Left lung (tissue), 10 donors: ENCODE measurements around the gene HOXA6. TPM values are rescaled to one million over a fixed set of nuclear protein-coding genes. Genes with fewer than 3 reads are reported as not detected.
A peak's percentile ranks its signal among the peaks of the same experiment; 100 is the strongest.

Experiments used
- ATAC-seq: fragments of 200-7000 bp; cut with Tn5 transposase; one replicate; pipeline ENCODE4 v1.9.1; 2020; ENCODE audit warnings: moderate library complexity
- DNase-seq, 4 donors: peaks; one replicate each; pipeline ENCODE4 v3.0.0-alpha.2; 2013 to 2020
- H3K27ac ChIP-seq, 2 donors: fragments of 200-600 bp; sonication (generic) in 1 of 2; one replicate each; pipeline versions ENCODE4 v1.5.0 to v1.8.0; 2020 to 2021
- H3K27me3 ChIP-seq, 2 donors: fragments of 200-600 bp; sonication (generic) in 1 of 2; one replicate each; pipeline versions ENCODE4 v1.5.0 to v1.8.0; 2020 to 2021
- H3K36me3 ChIP-seq, 2 donors: fragments of 200-600 bp; sonication (generic) in 1 of 2; one replicate each; pipeline versions ENCODE4 v1.5.0 to v1.8.0; 2020 to 2021
- H3K4me1 ChIP-seq, 2 donors: fragments of 200-600 bp; one replicate each; pipeline ENCODE4 v1.8.0; 2021
- H3K4me3 ChIP-seq, 2 donors: fragments of 200-600 bp; sonication (generic) in 1 of 2; one replicate each; pipeline versions ENCODE4 v1.5.0 to v1.8.0; 2020 to 2021; ENCODE audit warnings: mild to moderate bottlenecking in 1 of 2
- H3K9me3 ChIP-seq, 2 donors: fragments of 200-600 bp; sonication (generic) in 1 of 2; one replicate each; pipeline versions ENCODE4 v1.5.0 to v1.8.0; 2020 to 2021
- intact Hi-C, 2 donors: fragments of 100-400 bp; cut with DNase I; formaldehyde crosslinking; loops; one replicate each; pipeline versions ENCODE4 v1.11.2 to v1.14.2; 2022
- polyA plus RNA-seq, 6 donors: library from polyadenylated mRNA; unstranded; fragments of 120-200 nt; gene quantifications; one replicate each; pipeline ENCODE4 v1.2.1, GENCODE V29; 2013; ENCODE audit not compliant: insufficient read length in 6 of 6
- total RNA-seq, 2 donors: library from RNA; stranded (reverse); fragmentation: NEBNext Ultra II Directional; extraction: Animal tissue kit (Norgen Biotek cat#: 25700); gene quantifications; one replicate each; pipeline ENCODE4 v1.2.1, GENCODE V29; 2021
- TF ChIP-seq, protein P1 (sequence below), 2 donors: fragments of 200-600 bp; sonication (generic) in 1 of 2; IDR thresholded peaks; one replicate each; pipeline versions ENCODE4 v1.5.0 to v1.8.0; 2021; ENCODE audit warnings: antibody characterized with exemption in 2 of 2
- donor health status: DM: no; HTN: yes; CAD: no.
- donor health status: DM: no; HTN: no; CAD: no.

The HOXA6 gene
- total and polyA plus RNA-seq, 8 donors, result 3.5 to 16.2 (median 14.2) TPM

DNA sequence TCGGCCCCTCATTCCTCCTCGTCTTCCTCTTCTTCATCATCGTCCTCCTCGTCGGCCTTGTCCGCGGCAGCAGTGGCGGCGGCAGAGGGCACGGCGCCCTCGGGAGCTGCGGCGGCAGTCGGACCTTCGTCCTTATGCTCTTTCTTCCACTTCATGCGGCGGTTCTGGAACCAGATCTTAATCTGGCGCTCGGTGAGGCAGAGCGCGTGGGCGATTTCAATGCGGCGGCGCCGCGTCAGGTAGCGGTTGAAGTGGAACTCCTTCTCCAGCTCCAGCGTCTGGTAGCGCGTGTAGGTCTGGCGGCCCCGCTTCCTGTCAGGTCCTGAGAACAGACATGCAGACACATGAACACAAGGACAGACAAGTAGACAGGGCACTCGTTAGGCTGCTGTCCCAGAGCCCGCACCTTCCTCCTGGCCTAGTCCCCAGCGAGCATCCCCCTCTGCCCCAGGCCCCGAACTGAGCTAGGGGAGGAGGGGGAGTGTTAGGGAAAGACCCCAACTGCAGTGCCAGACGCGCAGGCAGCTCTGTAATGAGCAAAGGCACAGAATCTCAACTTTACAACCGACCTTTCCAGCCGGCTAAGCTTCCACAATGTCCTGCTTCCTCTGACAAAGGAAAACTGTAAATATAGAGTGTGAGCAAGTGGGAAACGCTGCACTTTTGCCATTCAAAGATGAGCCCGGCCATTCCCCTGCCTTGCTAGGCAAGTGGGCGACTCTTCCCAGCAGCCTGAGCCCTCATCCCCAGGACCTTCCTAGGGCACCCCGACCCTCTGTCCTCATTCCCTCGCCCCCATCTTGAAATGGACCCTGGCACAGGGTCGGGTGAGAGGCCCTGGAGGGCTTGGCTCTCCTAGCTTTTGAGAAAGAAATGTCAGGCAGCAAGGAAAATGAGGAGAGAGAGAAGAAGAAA, 7.6 kb upstream of the HOXA6 start:
- intact Hi-C loops, result no loop called here
- no peak for ATAC-seq

DNA sequence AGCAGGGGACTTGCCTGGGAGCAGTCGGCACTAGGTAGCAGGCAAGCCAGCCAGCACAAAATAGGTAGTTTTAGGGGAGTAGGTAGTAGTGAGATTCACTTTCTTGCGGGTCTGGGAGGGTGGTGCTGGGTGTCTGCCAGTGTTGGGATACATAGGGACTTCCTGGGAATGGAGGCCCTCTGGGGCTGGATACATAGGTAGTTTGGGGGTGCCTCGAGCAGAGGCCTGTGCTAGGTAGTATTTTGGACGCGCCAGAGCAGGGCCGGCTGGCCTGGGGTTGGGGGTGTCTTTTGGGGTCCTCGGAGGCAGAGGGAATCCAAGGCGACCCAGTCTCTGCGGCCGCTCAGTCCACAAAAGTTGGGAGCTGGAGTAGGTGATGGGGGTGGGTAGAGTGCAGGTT, 6.8 kb upstream of the HOXA6 start:
- H3K27me3 ChIP-seq, result peaks cover 92 to 100% of the 10 kb centered on the region in 2 donors
- no peak for ATAC-seq
- H3K9me3 ChIP-seq, result no peaks in the 10 kb centered on the region
- intact Hi-C loops, result no loop called here
- no peaks in the 10 kb centered on the region for H3K36me3 ChIP-seq
- H3K27ac ChIP-seq, result no peak overlapping the region
- peak in 2 of 4 donors; percentile 25 to 61 for DNase-seq
- TF ChIP-seq, protein P1, sequence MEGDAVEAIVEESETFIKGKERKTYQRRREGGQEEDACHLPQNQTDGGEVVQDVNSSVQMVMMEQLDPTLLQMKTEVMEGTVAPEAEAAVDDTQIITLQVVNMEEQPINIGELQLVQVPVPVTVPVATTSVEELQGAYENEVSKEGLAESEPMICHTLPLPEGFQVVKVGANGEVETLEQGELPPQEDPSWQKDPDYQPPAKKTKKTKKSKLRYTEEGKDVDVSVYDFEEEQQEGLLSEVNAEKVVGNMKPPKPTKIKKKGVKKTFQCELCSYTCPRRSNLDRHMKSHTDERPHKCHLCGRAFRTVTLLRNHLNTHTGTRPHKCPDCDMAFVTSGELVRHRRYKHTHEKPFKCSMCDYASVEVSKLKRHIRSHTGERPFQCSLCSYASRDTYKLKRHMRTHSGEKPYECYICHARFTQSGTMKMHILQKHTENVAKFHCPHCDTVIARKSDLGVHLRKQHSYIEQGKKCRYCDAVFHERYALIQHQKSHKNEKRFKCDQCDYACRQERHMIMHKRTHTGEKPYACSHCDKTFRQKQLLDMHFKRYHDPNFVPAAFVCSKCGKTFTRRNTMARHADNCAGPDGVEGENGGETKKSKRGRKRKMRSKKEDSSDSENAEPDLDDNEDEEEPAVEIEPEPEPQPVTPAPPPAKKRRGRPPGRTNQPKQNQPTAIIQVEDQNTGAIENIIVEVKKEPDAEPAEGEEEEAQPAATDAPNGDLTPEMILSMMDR (IDR thresholded peaks at IDR 0.05), result no peak
- H3K4me3 ChIP-seq, result no peak overlapping the region
- H3K4me1 ChIP-seq, result peaks cover 0 to 35% of the 10 kb centered on the region in 2 donors

More for the DNA sequence above, 7.6 kb upstream of the HOXA6 start:
- Histone ChIP-seq H3K4me3 (peak overlapping the region; percentile 46 to 52), H3K27ac (peak overlapping the region; percentile 58 to 75), H3K36me3 (no peaks in the 10 kb centered on the region), H3K9me3 (no peaks in the 10 kb centered on the region), H3K27me3 (peaks cover 93 to 100% of the 10 kb centered on the region in 2 donors), H3K4me1 (peaks cover under 1 to 35% of the 10 kb centered on the region in 2 donors)
- TF ChIP-seq, protein P1 (IDR thresholded peaks at IDR 0.05), result no peak
- peak in 2 of 4 donors; percentile 29 to 65 for DNase-seq

DNA sequence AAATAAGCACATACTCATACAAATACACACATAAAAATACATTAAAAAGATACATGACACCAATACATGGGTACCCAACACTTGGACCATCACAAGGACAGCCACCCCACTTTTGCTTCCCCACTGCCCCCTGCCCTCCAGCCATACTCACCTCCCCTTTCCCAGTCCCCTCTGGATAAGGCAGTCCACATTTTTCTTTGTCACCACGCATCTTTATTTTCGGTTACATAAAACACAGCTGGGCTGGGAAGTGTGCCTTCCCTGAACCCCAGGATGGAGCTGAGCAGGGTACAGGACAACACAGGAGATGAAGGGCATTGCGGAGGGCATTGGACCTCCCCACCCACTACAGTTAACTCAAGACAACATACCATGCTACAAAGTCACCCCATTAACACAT, 6.0 kb upstream of the HOXA6 start:
- ATAC-seq (no peak), DNase-seq (peak in 1 of 4 donors; percentile 3)
- Histone ChIP-seq H3K9me3 (no peaks in the 10 kb centered on the region), H3K4me3 (no peak overlapping the region), H3K27me3 (peaks cover 86 to 100% of the 10 kb centered on the region in 2 donors), H3K36me3 (no peaks in the 10 kb centered on the region), H3K4me1 (peaks cover 0 to 43% of the 10 kb centered on the region in 2 donors), H3K27ac (no peak overlapping the region)
- intact Hi-C loops, result no loop called here
- TF ChIP-seq, protein P1 (IDR thresholded peaks at IDR 0.05), result no peak

DNA sequence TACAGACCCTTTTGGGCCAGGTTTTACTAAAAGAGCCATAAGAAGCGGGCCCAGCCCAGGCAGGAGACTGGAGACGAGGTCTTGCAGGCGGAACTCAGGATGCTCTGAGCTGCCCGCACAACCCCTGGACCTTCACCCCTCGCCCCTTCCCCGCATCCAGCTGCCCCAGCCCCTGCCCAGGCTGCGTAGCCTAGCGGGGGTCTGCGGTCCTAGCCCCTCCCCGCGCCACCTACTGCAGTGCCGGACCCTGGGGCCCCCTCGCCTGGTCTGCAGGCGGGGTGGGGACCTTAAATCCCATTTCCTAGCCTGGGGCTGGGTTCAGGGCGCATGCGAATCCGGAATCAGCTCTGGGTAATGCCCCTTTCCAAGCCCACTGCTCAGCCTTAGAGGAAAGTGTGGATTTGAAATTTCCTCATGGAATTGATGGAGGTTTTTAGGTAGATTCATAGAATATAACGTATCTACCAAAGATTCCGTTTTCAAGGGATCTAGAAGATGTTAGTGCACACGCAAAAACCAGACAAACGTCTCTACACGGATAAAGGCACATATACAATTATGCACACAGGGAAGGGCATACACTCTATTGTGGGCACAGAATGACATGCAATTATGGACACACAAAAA, 5.4 kb upstream of the HOXA6 start:
- Histone ChIP-seq H3K9me3 (no peaks in the 10 kb centered on the region), H3K27ac (peak overlapping the region; percentile 71 to 87), H3K36me3 (no peaks in the 10 kb centered on the region), H3K4me3 (peak overlapping the region; percentile 41 to 46), H3K4me1 (peaks cover 0 to 49% of the 10 kb centered on the region in 2 donors), H3K27me3 (peaks cover 85 to 100% of the 10 kb centered on the region in 2 donors)
- peak in 2 of 4 donors; percentile 28 to 72 for DNase-seq
- no peak for ATAC-seq
- intact Hi-C loops, result no loop called here
- TF ChIP-seq, protein P1 (IDR thresholded peaks at IDR 0.05), result no peak
